Thoracic aorta (tissue), 2 donors: Measurements from ENCODE around the gene SLC22A23. TPM values are rescaled to one million over a fixed set of nuclear protein-coding genes. Genes with fewer than 3 reads are reported as not detected.

Experiments
- ATAC-seq: fragments of 150-250 bp; one replicate; pipeline ENCODE4 v1.8.0; 2017; ENCODE audit warnings: low read depth; ENCODE audit not compliant: insufficient number of reproducible peaks, low FRiP score
- DNase-seq: peaks from one replicate; pipeline ENCODE4 v3.0.0-alpha.2; 2020; ENCODE audit warnings: low spot score
- H3K27ac ChIP-seq, 2 donors: fragments of 200-600 bp; sonication (generic); 1 replicate in 1 of 2; 2 replicates in 1 of 2; pipeline ENCODE4 v1.5.1; 2016; ENCODE audit warnings: mild to moderate bottlenecking in 2 of 2, moderate library complexity in 2 of 2
- H3K27me3 ChIP-seq: fragments of 200-600 bp; sonication (generic); replicated peaks from 2 replicates; pipeline ENCODE4 v1.6.0; 2016; ENCODE audit warnings: mild to moderate bottlenecking; ENCODE audit not compliant: insufficient read depth
- H3K36me3 ChIP-seq: fragments of 200-600 bp; sonication (generic); one replicate; pipeline ENCODE4 v1.5.1; 2016
- H3K4me1 ChIP-seq, 2 donors: fragments of 200-600 bp; sonication (generic); 1 replicate in 1 of 2; 2 replicates in 1 of 2; pipeline versions ENCODE4 v1.5.1 to v1.6.0; 2016; ENCODE audit warnings: low read depth in 2 of 2, mild to moderate bottlenecking in 1 of 2; ENCODE audit not compliant: control insufficient read depth in 1 of 2
- H3K4me3 ChIP-seq: fragments of 200-600 bp; sonication (generic); 2 replicates; pipeline ENCODE4 v1.5.1; 2016; ENCODE audit warnings: mild to moderate bottlenecking
- H3K9me3 ChIP-seq: fragments of 200-600 bp; sonication (generic); 2 replicates; pipeline ENCODE4 v1.5.1; 2016
- CTCF ChIP-seq: fragments of 200-600 bp; sonication (generic); IDR thresholded peaks from one replicate; pipeline ENCODE4 v1.5.1; 2019; ENCODE audit warnings: antibody characterized with exemption
- total RNA-seq, 2 donors: library from RNA; depleted of rRNA; stranded (reverse); fragments of >200 nt; gene quantifications; one replicate each; pipeline versions ENCODE4 v1.1.0 to v1.2.3, GENCODE V29; 2016

SLC22A23 gene
- total RNA-seq, 2 donors from 2014 or later, result 5.1 to 9.7 TPM

GRCh38 chr6:3460253-3460652 is 3.4 kb upstream of the SLC22A23 start:
- Histone ChIP-seq H3K4me1 (peaks cover 5 to 8% of the 10 kb centered on the region in 2 donors), H3K9me3 (no peaks in the 10 kb centered on the region), H3K27me3 (no peaks in the 10 kb centered on the region), H3K4me3 (no peak overlapping the region), H3K36me3 (no peaks in the 10 kb centered on the region), H3K27ac (no peak overlapping the region)
- ATAC-seq, result no peak
- no peak for DNase-seq
- no peak for TF ChIP-seq CTCF

- ATAC-seq (no peak), DNase-seq (no peak)
- H3K36me3 ChIP-seq, result no peaks in the 10 kb centered on the region
- no peaks in the 10 kb centered on the region for H3K9me3 ChIP-seq
- no peaks in the 10 kb centered on the region for H3K27me3 ChIP-seq
- no peak for TF ChIP-seq CTCF
- H3K27ac ChIP-seq, result no peak overlapping the region
- peaks cover 6 to 20% of the 10 kb centered on the region in 2 donors for H3K4me1 ChIP-seq
- no peak overlapping the region for H3K4me3 ChIP-seq
Measured at GRCh38 chr6:3458706-3459421, 2.0 kb upstream of the SLC22A23 start.

- Histone ChIP-seq H3K4me1 (peaks cover 6 to 20% of the 10 kb centered on the region in 2 donors), H3K27ac (no peak overlapping the region), H3K27me3 (no peaks in the 10 kb centered on the region), H3K4me3 (peak overlapping the region; percentile 73), H3K36me3 (no peaks in the 10 kb centered on the region), H3K9me3 (no peaks in the 10 kb centered on the region)
- DNase-seq, result no peak
- no peak for ATAC-seq
- TF ChIP-seq CTCF, result no peak
Measured at GRCh38 chr6:3457710-3458602, 1.1 kb upstream of the SLC22A23 start.

- Histone ChIP-seq H3K27me3 (no peaks in the 10 kb centered on the region), H3K4me1 (peaks cover 6 to 20% of the 10 kb centered on the region in 2 donors), H3K9me3 (no peaks in the 10 kb centered on the region), H3K4me3 (peak overlapping the region; percentile 78), H3K27ac (no peak overlapping the region), H3K36me3 (no peaks in the 10 kb centered on the region)
- DNase-seq, result no peak
- no peak for TF ChIP-seq CTCF
- no peak for ATAC-seq
Measured at GRCh38 chr6:3456395-3456897, 404 bp downstream of the SLC22A23 start.
